HEK293 (cell line): ENCODE results near the gene GCAT.

Experiments
- GLI2 ChIP-seq: fragments of 450-650 bp; formaldehyde crosslinking; IDR thresholded peaks from 2 replicates; pipeline ENCODE4; 2017; ENCODE audit warnings: missing biosample characterization, missing genetic modification characterization, low read depth, borderline replicate concordance
- GLIS2 ChIP-seq: fragments of 450-650 bp; formaldehyde crosslinking; IDR thresholded peaks from 2 replicates; pipeline ENCODE4 v1.5.1; 2016; ENCODE audit warnings: missing biosample characterization, missing genetic modification characterization
- KLF16 ChIP-seq: fragments of 450-650 bp; formaldehyde crosslinking; IDR thresholded peaks from 2 replicates; pipeline ENCODE4 v1.5.1; 2017; ENCODE audit warnings: missing biosample characterization, missing genetic modification characterization
- SCRT2 ChIP-seq: fragments of 450-650 bp; formaldehyde crosslinking; IDR thresholded peaks from 2 replicates; pipeline ENCODE4 v1.5.1; 2016; ENCODE audit warnings: missing biosample characterization, missing genetic modification characterization
- SP3 ChIP-seq: fragments of 450-650 bp; formaldehyde crosslinking; IDR thresholded peaks from 2 replicates; pipeline ENCODE4 v1.5.1; 2016; ENCODE audit warnings: missing biosample characterization, missing genetic modification characterization
- SP7 ChIP-seq: fragments of 450-650 bp; formaldehyde crosslinking; IDR thresholded peaks from 2 replicates; pipeline ENCODE4 v1.5.1; 2016; ENCODE audit warnings: missing biosample characterization, missing genetic modification characterization
- TRIM28 ChIP-seq: IDR thresholded peaks from 2 replicates; pipeline ENCODE4 v1.6.1; 2011; ENCODE audit warnings: low read length, control low read depth, borderline replicate concordance
- ZBTB10 ChIP-seq: fragments of 450-650 bp; formaldehyde crosslinking; IDR thresholded peaks from 2 replicates; pipeline ENCODE4 v1.5.1; 2016; ENCODE audit warnings: missing biosample characterization, missing genetic modification characterization
- ZBTB17 ChIP-seq: fragments of 450-650 bp; formaldehyde crosslinking; IDR thresholded peaks from 2 replicates; pipeline ENCODE4 v1.5.1; 2016; ENCODE audit warnings: missing biosample characterization, missing genetic modification characterization
- ZBTB21 ChIP-seq: fragments of 450-650 bp; formaldehyde crosslinking; IDR thresholded peaks from 2 replicates; pipeline ENCODE4 v1.5.1; 2017; ENCODE audit warnings: missing biosample characterization, missing genetic modification characterization
- ZBTB49 ChIP-seq: fragments of 450-650 bp; formaldehyde crosslinking; IDR thresholded peaks from 2 replicates; pipeline ENCODE4 v1.5.1; 2016; ENCODE audit warnings: missing biosample characterization, missing genetic modification characterization, low read depth
- ZIC2 ChIP-seq: fragments of 450-650 bp; formaldehyde crosslinking; IDR thresholded peaks from 2 replicates; pipeline ENCODE4 v1.5.1; 2016; ENCODE audit warnings: missing biosample characterization, missing genetic modification characterization
- ZNF248 ChIP-seq: fragments of 450-650 bp; formaldehyde crosslinking; IDR thresholded peaks from 2 replicates; pipeline ENCODE4 v1.5.1; 2017; ENCODE audit warnings: missing biosample characterization, missing genetic modification characterization
- ZNF324 ChIP-seq: fragments of 450-650 bp; formaldehyde crosslinking; IDR thresholded peaks from 2 replicates; pipeline ENCODE4 v1.5.1; 2016; ENCODE audit warnings: missing biosample characterization, missing genetic modification characterization
- ZNF335 ChIP-seq: fragments of 450-650 bp; formaldehyde crosslinking; conservative IDR thresholded peaks from 2 replicates; pipeline ENCODE4 v1.5.1; 2016; ENCODE audit warnings: missing biosample characterization, missing genetic modification characterization
- ZNF341 ChIP-seq: fragments of 450-650 bp; formaldehyde crosslinking; IDR thresholded peaks from 2 replicates; pipeline ENCODE4; 2016; ENCODE audit warnings: low read depth, missing biosample characterization, missing genetic modification characterization
- ZNF366 ChIP-seq: fragments of 450-650 bp; formaldehyde crosslinking; conservative IDR thresholded peaks from 2 replicates; pipeline ENCODE4 v1.5.1; 2016; ENCODE audit warnings: missing biosample characterization, missing genetic modification characterization
- ZNF501 ChIP-seq: fragments of 450-650 bp; formaldehyde crosslinking; IDR thresholded peaks from 2 replicates; pipeline ENCODE4 v1.5.1; 2016; ENCODE audit warnings: missing biosample characterization, missing genetic modification characterization
- ZNF560 ChIP-seq: fragments of 450-650 bp; formaldehyde crosslinking; IDR thresholded peaks from 2 replicates; pipeline ENCODE4 v1.5.1; 2017; ENCODE audit warnings: missing biosample characterization, missing genetic modification characterization, borderline replicate concordance
- ZNF600 ChIP-seq: fragments of 450-650 bp; formaldehyde crosslinking; IDR thresholded peaks from 2 replicates; pipeline ENCODE4 v1.5.1; 2016; ENCODE audit warnings: missing biosample characterization, missing genetic modification characterization
- ZNF654 ChIP-seq: fragments of 450-650 bp; formaldehyde crosslinking; IDR thresholded peaks from 2 replicates; pipeline ENCODE4 v1.5.1; 2016; ENCODE audit warnings: low read depth, missing biosample characterization, missing genetic modification characterization
- ZNF701 ChIP-seq: fragments of 450-650 bp; formaldehyde crosslinking; IDR thresholded peaks from 2 replicates; pipeline ENCODE4 v1.5.1; 2016; ENCODE audit warnings: missing biosample characterization, missing genetic modification characterization
- ZNF747 ChIP-seq: fragments of 450-650 bp; formaldehyde crosslinking; IDR thresholded peaks from 2 replicates; pipeline ENCODE4 v1.5.1; 2016; ENCODE audit warnings: missing biosample characterization, missing genetic modification characterization
- ZNF837 ChIP-seq: fragments of 450-650 bp; formaldehyde crosslinking; IDR thresholded peaks from 2 replicates; pipeline ENCODE4 v1.5.1; 2016; ENCODE audit warnings: missing biosample characterization, missing genetic modification characterization
- TF ChIP-seq, protein P1 (sequence below): fragments of 450-650 bp; formaldehyde crosslinking; IDR thresholded peaks from 2 replicates; pipeline ENCODE4 v1.5.1; 2016; ENCODE audit warnings: missing biosample characterization, missing genetic modification characterization
- TF ChIP-seq, protein P2 (sequence below): fragments of 450-650 bp; formaldehyde crosslinking; optimal IDR thresholded peaks from 2 replicates; pipeline ENCODE3; 2016; ENCODE audit warnings: missing biosample characterization, mild to moderate bottlenecking, missing genetic modification characterization
- TF ChIP-seq, protein P3 (sequence below): fragments of 450-650 bp; formaldehyde crosslinking; IDR thresholded peaks from 2 replicates; pipeline ENCODE4 v1.5.1; 2016; ENCODE audit warnings: missing biosample characterization, missing genetic modification characterization
- TF ChIP-seq, protein P4 (sequence below): fragments of 450-650 bp; formaldehyde crosslinking; IDR thresholded peaks from 2 replicates; pipeline ENCODE4 v1.5.1; 2016; ENCODE audit warnings: missing biosample characterization, missing genetic modification characterization
- TF ChIP-seq, protein P5 (sequence below): fragments of 450-650 bp; IDR thresholded peaks from 2 replicates; pipeline ENCODE4 v1.5.1; 2018; ENCODE audit warnings: missing biosample characterization, missing genetic modification characterization

The GCAT gene

DNA sequence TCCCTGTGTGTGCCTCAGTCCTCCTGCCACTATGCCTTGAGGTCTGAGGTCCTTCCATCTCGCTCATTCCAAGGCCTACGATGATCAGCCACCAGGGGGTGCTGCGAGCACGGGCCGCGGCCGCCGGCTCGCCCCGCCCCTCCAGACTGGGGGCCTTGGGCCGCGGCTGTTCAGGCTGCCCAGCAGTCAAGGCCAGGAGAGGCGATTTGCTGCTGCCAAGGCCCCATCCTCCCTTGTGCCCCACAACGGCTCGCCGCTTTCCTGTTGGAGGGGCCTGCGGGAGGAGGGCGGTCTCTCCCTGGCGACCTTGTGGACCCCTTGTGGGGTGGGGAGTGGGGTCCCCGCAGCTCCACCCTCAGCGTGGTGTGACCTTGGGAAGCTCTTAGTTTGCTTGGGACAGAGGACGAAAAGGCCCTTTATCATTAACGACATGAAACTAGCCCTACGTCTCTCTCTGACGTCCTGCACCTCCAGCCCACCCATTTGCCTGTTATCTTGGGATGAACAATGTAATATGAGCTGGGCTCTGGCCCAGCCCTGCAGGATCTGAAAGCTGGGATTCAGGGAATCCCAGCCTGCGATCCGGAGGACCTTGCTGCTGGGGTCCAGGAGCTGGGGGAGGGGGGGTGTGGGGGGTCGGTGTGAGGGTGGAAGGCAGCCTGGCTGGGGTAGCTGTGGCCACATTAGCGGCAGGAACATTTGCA is 10.1 kb downstream of the GCAT start (continued):
- TF ChIP-seq ZNF654 (tag by site-specific recombination) = peak; percentile 83
- no peak for TF ChIP-seq ZNF501 (tag by site-specific recombination)
- TF ChIP-seq ZNF248 (tag by site-specific recombination) = no peak
- TF ChIP-seq, protein P1, sequence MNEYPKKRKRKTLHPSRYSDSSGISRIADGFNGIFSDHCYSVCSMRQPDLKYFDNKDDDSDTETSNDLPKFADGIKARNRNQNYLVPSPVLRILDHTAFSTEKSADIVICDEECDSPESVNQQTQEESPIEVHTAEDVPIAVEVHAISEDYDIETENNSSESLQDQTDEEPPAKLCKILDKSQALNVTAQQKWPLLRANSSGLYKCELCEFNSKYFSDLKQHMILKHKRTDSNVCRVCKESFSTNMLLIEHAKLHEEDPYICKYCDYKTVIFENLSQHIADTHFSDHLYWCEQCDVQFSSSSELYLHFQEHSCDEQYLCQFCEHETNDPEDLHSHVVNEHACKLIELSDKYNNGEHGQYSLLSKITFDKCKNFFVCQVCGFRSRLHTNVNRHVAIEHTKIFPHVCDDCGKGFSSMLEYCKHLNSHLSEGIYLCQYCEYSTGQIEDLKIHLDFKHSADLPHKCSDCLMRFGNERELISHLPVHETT = no peak
- no peak for TF ChIP-seq GLI2 (tag by site-specific recombination)
- peak; percentile 96 for TF ChIP-seq GLIS2 (tag by site-specific recombination)
- peak; percentile 37; the same call in 1 of the 2 replicates for TF ChIP-seq ZNF600 (tag by site-specific recombination)
- TF ChIP-seq ZBTB49 = no peak
- TF ChIP-seq ZNF837 = no peak
- peak; percentile 62 for TF ChIP-seq SP3
- TF ChIP-seq ZNF747 (tag by site-specific recombination) = no peak
- TF ChIP-seq, protein P2, sequence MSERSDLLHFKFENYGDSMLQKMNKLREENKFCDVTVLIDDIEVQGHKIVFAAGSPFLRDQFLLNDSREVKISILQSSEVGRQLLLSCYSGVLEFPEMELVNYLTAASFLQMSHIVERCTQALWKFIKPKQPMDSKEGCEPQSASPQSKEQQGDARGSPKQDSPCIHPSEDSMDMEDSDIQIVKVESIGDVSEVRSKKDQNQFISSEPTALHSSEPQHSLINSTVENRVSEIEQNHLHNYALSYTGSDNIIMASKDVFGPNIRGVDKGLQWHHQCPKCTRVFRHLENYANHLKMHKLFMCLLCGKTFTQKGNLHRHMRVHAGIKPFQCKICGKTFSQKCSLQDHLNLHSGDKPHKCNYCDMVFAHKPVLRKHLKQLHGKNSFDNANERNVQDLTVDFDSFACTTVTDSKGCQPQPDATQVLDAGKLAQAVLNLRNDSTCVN (tag by site-specific recombination) = peak; percentile 21
- no peak for TF ChIP-seq ZBTB10 (tag by site-specific recombination)
- TF ChIP-seq, protein P3, sequence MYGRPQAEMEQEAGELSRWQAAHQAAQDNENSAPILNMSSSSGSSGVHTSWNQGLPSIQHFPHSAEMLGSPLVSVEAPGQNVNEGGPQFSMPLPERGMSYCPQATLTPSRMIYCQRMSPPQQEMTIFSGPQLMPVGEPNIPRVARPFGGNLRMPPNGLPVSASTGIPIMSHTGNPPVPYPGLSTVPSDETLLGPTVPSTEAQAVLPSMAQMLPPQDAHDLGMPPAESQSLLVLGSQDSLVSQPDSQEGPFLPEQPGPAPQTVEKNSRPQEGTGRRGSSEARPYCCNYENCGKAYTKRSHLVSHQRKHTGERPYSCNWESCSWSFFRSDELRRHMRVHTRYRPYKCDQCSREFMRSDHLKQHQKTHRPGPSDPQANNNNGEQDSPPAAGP = peak; percentile 48; the same call in 1 of the 2 replicates
- peak; percentile 65 for TF ChIP-seq ZNF341 (tag by site-specific recombination)
- peak; percentile 46; the same call in 1 of the 2 replicates for TF ChIP-seq ZIC2 (tag by site-specific recombination)
- TF ChIP-seq ZBTB17 = peak; percentile 81
- peak; percentile 57; the same call in 1 of the 2 replicates for TF ChIP-seq ZNF324 (tag by site-specific recombination)
- TF ChIP-seq SP7 (tag by site-specific recombination) = peak; percentile 61; the same call in 1 of the 2 replicates
- peak; percentile 87; the same call in 1 of the 2 replicates for TF ChIP-seq TRIM28
- TF ChIP-seq ZNF366 (tag by site-specific recombination) = peak; percentile 71
- TF ChIP-seq ZNF701 (tag by site-specific recombination) = no peak
- TF ChIP-seq ZNF560 (tag by site-specific recombination) = no peak
- TF ChIP-seq KLF16 (tag by site-specific recombination) = peak; percentile 67; the same call in 1 of the 2 replicates
- peak; percentile 95 for TF ChIP-seq ZNF335 (tag by site-specific recombination)
- TF ChIP-seq, protein P4, sequence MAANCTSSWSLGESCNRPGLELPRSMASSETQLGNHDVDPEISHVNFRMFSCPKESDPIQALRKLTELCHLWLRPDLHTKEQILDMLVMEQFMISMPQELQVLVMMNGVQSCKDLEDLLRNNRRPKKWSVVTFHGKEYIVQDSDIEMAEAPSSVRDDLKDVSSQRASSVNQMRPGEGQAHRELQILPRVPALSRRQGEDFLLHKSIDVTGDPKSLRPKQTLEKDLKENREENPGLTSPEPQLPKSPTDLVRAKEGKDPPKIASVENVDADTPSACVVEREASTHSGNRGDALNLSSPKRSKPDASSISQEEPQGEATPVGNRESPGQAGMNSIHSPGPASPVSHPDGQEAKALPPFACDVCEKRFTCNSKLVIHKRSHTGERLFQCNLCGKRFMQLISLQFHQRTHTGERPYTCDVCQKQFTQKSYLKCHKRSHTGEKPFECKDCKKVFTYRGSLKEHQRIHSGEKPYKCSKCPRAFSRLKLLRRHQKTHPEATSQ (tag by site-specific recombination) = no peak; the same call in 1 of the 2 replicates
- peak; percentile 64 for TF ChIP-seq ZBTB21 (tag by site-specific recombination)
- TF ChIP-seq, protein P5, sequence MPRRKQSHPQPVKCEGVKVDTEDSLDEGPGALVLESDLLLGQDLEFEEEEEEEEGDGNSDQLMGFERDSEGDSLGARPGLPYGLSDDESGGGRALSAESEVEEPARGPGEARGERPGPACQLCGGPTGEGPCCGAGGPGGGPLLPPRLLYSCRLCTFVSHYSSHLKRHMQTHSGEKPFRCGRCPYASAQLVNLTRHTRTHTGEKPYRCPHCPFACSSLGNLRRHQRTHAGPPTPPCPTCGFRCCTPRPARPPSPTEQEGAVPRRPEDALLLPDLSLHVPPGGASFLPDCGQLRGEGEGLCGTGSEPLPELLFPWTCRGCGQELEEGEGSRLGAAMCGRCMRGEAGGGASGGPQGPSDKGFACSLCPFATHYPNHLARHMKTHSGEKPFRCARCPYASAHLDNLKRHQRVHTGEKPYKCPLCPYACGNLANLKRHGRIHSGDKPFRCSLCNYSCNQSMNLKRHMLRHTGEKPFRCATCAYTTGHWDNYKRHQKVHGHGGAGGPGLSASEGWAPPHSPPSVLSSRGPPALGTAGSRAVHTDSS = no peak
- no peak for TF ChIP-seq SCRT2 (tag by site-specific recombination)
